RKO (cell line): ENCODE results near the gene CRTAP.
"Not testable (repeated sequence)": the region's sequence is repeated elsewhere in the genome, so short reads cannot be mapped to it uniquely, and the experiment has no call there.

Experiments
- DNase-seq: peaks from one replicate; pipeline ENCODE4 v3.0.0-alpha.2; 2016; ENCODE audit warnings: low spot score

CRTAP gene

DNA sequence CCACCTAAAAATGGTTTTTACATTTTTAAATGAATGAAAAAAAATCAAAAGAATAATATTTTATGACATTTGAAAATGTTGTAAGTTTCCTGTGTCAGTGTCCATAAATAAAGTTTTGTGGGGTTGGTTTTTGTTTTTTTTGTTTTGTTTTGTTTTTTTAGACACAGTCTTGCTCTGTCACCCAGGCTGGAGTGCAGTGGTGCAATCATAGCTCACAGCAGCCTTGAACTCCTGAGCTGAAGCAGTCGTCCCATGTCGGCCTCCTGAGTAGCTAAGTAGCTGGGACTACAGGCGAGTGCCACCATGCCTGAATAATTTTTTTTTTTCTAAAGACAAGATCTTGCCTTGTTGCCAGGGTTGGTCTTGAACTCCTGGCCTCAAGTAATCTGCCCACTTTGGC is 14.1 kb upstream of the CRTAP start:
- DNase-seq = no peak

GRCh38 chr3:33100229-33100628 is 13.6 kb upstream of the CRTAP start:
- no peak for DNase-seq

DNA sequence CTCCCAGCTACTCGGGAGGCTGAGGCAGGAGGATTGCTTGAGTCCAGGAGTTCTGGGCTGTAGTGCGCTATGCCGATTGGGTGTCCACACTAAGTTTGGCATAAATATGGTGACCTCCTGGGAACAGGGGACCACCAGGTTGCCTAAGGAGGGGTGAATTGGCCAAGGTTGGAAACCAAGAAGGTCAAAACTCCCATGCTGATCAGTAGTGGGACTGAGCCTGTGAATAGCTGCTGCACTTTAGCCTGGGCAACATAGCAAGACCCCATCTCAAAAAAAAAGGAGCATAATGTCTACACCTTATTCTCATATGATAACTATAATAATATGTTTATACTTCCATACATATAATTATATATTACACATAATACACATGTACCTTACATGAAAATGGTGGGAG is 10.8 kb upstream of the CRTAP start:
- DNase-seq = no peak

DNA sequence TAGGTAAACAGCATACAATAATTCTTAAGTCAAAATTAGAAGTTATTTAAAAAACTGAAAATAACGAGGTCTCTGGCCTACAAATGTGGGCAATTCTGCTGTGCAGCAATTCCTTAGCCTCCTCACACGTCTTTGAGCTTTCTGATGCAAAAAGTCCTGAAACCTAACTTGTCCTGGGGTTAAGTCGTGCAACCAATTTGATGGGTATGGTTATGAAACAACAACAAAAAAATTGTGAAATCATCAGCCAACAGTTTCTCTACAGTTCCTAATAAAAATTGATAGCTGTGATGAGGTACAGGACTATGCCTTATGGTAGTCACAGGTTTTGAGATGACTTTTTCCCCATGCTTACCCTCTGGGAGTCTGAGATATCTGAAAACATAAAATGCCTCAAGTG is 10.3 kb upstream of the CRTAP start:
- no peak for DNase-seq

- DNase-seq = no peak
These were observed 9.0 kb upstream of the CRTAP start for GRCh38 chr3:33104803-33105202.

GRCh38 chr3:33105341-33105948 is 8.4 kb upstream of the CRTAP start:
- no peak for DNase-seq

DNA sequence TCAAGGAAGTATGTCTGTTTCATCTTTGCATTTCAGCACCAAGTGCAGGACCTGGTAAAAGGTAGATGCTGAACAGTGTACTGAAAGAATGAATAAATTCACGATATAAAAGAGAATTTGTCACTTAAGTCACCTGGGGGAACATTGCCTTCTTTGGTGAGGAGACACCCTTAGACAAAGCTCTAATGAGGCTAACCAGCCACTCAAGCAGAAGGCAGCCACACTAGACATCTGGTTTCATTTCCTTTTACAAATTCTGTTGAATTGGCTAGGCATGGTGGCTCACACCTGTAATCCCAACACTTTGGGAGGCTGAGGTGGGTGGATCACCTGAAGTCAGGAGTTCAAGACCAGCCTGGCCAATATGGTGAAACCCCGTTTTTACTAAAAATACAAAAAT is 7.0 kb upstream of the CRTAP start:
- not testable (repeated sequence) for DNase-seq

DNA sequence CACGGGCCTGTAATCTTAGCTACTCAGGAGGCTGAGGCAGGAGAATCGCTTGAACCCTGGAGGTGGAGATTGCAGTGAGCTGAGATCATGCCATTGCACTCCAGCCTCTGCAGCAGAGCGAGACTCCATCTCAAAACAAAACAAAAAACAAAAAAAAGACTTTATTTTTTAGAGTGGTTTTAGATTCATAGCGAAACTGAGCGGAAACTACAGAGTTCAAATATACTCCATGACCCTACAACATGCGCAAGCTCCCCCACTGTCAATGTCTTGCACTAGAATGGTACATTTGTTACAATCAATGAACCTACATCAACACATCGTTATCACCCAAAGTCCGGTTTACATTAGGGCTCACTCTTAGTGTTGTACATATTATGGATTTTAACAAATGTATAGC is 2.2 kb upstream of the CRTAP start:
- DNase-seq = no peak

GRCh38 chr3:33114622-33115023 is 809 bp downstream of the CRTAP start:
- DNase-seq = no peak

- peak; percentile 95 for DNase-seq
These were observed 1.4 kb downstream of the CRTAP start for GRCh38 chr3:33115024-33115768.

GRCh38 chr3:33117461-33117860 is 3.6 kb downstream of the CRTAP start:
- no peak for DNase-seq

DNA sequence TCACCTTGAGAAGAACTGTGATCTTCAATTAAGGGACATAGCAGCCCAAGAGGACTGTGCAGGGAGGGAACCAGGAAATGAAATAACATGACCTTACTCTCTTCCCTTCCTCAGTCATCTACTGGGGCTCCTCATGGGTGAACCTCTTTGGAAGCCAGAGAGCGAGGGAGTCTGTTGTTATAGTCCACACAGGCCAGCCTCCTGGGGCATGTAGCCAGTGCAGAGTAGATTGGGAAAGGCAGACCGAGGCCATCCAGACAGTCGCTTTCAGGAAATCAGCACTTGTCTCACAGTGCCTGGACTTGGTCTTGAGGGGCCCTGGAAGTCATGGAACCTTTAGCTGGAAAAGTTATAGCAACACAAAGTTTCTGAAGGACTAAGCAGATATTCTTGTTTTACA is 6.1 kb downstream of the CRTAP start:
- no peak for DNase-seq

GRCh38 chr3:33122991-33123390 is 9.2 kb downstream of the CRTAP start:
- no peak for DNase-seq

- no peak for DNase-seq
These were observed 10.8 kb downstream of the CRTAP start for GRCh38 chr3:33124638-33125037.

- no peak for DNase-seq
These were observed 12.0 kb downstream of the CRTAP start for GRCh38 chr3:33125840-33126239.

- peak; percentile 35 for DNase-seq
These were observed 14.9 kb downstream of the CRTAP start for GRCh38 chr3:33128706-33129105.

DNA sequence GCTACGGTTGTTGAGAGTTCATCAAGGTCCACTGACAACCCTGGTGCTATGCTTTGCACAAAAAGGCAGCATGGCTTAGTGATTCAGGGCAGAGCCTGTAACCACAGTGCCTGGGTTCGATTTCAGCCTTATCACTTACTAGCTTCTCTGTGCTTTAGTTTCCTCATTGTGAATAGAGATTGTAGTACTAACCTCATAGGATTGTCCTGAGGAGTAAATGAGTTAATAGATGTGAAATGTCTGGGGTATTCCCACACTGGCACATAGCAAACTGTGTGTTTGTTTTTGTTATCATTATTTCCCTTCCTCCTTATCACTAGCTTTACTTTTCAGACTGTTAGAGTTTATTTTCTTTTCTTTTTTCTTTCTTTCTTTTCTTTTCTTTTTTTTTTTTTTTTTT is 16.3 kb downstream of the CRTAP start:
- DNase-seq = no peak

GRCh38 chr3:33131331-33132018 is 17.7 kb downstream of the CRTAP start:
- peak; percentile 75 for DNase-seq

DNA sequence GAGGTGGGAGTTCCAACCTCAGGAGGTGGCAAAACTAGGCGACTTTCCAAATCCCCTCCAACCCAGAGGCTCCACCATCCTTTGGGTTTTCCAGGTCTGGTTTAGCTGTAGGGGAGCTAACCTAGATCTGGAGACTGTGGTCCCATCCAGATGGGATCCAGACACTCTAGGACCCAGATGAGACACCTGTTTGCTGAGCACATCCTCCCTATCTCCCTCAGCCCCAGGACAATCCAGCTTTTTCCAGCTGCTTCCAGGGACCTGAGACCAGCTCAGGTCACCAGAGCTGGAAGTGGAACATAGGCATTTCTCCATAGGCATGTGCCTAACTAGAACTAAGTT is 18.2 kb downstream of the CRTAP start:
- no peak for DNase-seq

DNA sequence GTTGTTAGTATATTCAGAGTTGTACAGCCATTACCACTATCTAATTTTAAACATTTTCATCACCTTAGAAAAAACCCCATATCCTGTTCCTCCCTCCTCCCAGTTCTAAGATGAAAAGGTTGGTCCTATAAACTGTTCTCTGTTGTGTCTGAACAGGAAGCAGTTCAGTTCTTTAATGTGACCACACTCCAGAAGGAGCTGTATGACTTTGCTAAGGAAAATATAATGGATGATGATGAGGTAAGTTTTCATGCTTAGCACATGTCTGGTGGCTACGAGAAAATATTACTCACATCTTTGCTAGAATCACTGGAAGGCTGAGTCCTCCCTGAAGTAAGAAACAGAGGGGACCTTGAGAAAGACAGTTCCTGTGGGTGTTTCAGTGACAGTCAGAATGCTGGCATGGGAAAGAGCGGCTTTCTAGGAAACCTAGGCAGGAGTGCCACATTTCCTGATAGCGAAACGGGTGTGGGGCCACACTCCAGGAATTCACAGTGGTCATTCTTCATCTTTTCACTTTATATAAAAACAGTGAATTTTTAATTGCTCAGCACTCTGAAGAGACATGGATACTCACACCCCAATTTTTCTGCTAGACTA is 20.3 kb downstream of the CRTAP start:
- DNase-seq = peak; percentile 43

DNA sequence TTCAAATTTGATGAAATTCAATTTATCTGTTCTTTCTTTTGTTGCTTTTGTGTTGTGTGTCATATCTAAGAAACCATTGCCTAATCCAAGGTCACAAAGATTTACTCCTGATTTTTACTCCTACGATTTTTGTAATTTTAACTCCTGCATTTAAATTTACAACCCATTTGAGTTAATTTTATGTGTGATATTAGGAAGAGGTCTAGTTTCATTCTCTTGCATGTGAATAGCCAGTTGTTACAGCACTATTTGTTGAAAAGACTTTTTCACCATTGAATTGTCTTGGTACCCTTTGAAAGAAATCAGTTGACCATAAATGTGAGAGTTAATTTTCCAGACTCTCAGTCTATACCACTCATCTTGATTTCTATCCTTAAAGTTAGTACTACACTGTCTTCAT is 23.9 kb downstream of the CRTAP start:
- no peak for DNase-seq

DNA sequence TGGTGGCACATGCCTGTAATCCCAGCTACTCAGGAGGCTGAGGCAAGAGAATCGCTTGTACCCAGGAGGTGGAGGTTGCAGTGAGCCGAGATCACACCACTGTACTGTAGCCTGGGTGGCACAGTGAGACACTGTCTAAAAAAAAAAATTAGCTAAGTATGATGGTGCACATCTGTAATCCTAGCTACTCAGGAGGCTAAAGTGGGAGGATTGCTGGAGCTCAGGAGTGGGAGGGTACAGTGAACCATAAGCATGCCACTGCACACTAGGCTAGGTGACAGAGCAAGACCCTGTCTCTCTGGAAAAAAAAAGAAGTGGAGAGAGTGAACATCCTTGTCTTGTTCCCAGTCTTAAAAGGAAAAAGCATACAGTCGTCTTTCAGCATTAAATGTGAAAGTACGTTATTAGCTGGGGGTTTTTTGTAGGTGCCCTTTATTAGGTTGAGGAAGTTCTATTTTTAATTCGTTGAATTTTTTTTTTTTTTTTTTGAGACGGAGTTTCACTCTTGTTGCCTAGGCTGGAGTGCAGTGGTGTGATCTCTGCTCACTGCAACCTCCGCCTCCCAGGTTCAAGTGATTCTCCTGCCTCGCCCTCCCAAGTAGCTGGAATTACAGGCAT is 25.3 kb downstream of the CRTAP start:
- DNase-seq = not testable (repeated sequence)

- DNase-seq = no peak
These were observed 26.2 kb downstream of the CRTAP start for GRCh38 chr3:33139996-33140395.
